Heart left ventricle (tissue), 13 donors: Measurements from ENCODE around the gene SLC25A43.

Experiments used
- POLR2A ChIP-seq, 2 donors: fragments of 450-650 bp; IDR thresholded peaks; one replicate each; pipeline ENCODE4 v1.6.1; 2017; ENCODE audit warnings: antibody characterized with exemption in 2 of 2, mild to moderate bottlenecking in 2 of 2, moderate library complexity in 2 of 2
- TF ChIP-seq, protein P1 (sequence below), 12 donors: fragments of 200-600 bp; sonication (generic) in 4 of 12; IDR thresholded peaks; one replicate each; pipeline versions ENCODE4 v1.5.0 to v1.8.0; 2018 to 2022; ENCODE audit warnings: antibody characterized with exemption in 12 of 12, mild to moderate bottlenecking in 5 of 12
- donor health status: ischemic (EF 13 %, LVEDD 7.1; RV severe dilation, severe dysfunction).
- donor health status: DM: no; HTN: yes; CAD: no.
- donor health status: DM: no; HTN: no; CAD: no.
- donor health status: ischemic (EF 25% LVEDD 6.9; RV normal size, moderate dysfunction).
- donor health status: ischemic (EF 25% LVEDD 5.7; RV mildly dilated, moderate dysfunction).
- donor health status: ischemic (EF 35%, LVEDD 5.7; RV mildly dilated, moderate dysfunction).
- donor health status: nonischemic (EF 11% LVEDD 7.7; RV severe dilation, severe dysfunction).
- donor health status: DM: yes; HTN: yes; CAD: no.
- donor health status: PGD.
- donor health status: ischemic (EF 29% LVEDD 5.4; RV normal size, mild dysfunction).
- donor health status: nonischemic (EF 23%, LVEDD 6.1; RV moderate dilation, normal function).

DNA sequence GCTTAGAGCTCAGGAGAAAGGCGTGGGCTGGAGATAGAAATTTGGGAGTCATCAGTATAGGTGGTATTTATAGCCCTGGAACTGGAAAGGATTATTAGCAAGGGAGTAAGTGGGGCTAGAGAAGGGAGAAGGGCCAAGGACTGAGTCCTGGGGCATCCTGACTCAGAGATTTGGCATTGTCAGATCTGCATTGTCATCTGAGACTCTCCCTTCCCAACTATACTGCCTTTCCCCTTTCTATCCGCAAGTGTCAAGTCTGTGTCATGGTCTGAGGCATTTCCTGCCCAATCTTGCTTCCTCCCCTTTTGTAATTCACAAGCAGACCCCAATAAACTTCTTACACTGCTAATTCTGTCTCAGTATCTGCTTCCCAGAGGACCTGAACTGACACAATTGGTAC is 24.4 kb upstream of the SLC25A43 start:
- TF ChIP-seq, protein P1, sequence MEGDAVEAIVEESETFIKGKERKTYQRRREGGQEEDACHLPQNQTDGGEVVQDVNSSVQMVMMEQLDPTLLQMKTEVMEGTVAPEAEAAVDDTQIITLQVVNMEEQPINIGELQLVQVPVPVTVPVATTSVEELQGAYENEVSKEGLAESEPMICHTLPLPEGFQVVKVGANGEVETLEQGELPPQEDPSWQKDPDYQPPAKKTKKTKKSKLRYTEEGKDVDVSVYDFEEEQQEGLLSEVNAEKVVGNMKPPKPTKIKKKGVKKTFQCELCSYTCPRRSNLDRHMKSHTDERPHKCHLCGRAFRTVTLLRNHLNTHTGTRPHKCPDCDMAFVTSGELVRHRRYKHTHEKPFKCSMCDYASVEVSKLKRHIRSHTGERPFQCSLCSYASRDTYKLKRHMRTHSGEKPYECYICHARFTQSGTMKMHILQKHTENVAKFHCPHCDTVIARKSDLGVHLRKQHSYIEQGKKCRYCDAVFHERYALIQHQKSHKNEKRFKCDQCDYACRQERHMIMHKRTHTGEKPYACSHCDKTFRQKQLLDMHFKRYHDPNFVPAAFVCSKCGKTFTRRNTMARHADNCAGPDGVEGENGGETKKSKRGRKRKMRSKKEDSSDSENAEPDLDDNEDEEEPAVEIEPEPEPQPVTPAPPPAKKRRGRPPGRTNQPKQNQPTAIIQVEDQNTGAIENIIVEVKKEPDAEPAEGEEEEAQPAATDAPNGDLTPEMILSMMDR (IDR thresholded peaks at IDR 0.05): no peak
- TF ChIP-seq POLR2A (IDR thresholded peaks at IDR 0.05): no peak
